ENCODE results near the gene UQCC2. TPM values are rescaled to one million over a fixed set of nuclear protein-coding genes. Genes with fewer than 3 reads are reported as not detected.

Gene UQCC2
- polyA plus RNA-seq, 1 of the 3 experiments (the other 2 are of a cell fraction) = 59.0 TPM

DNA sequence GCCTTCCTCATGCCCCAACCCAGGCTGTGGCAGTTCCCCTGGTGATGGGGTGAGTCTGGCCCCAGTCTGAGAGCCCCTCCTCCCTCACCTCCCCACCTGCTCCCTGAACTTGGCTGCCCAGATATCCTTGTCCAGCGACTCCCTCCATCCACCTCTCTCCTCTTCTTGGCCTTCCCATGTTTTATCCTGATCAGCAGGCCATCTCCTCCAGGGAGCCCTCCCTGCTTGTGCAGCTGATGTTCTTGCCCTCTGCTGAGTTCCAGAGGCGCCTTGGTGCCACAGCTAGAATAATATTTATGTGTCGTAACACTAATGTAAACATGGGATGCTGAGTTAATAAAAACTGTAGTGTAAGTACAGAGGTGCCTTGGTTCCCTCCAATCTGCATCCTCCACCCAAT, 45.6 kb upstream of the UQCC2 start (continued):
- no peak for TF ChIP-seq FOXJ3 (CRISPR knock-in tag; IDR thresholded peaks at IDR 0.05)
- no peak for TF ChIP-seq RFX5 (IDR thresholded peaks at IDR 0.05; ENCODE audit: low read length)
- TF ChIP-seq TCF12 (IDR thresholded peaks at IDR 0.05) = no peak

DNA sequence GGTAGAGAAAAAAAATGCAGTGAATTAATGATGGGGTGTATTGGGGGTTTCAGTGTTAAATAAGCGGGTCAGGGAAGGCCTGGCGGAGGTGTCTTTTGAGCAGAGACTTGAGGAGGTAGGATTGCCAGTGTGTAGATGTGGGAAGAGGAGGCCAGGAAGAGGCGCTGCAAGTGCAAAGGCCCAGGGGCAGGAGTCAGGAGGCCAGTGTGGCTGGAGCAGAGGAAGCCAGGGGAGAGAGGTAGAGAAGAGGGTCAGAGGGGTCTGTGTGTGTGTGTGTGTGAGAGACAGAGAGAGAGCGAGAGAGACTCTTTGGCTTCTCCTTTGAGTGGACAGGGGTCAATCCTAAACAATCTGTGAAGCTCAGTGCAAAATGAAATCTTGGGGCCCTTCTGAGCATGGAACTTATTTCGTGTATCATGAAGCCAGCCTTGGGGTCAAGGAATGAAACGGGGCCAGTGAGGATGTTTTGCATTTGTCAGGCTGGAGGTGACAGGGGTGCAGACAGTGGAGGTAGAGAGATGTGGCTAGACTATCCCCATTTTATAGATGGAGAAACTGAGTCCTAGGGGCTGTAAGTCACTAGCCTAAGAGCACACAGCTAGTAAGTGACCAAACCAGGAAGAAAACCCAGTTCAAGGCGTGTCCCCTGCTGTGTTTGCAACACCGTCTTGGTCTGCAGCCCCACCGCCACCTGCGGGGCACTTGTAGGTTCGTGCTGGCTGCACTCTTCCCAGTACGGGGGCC, 44.9 kb upstream of the UQCC2 start:
- no peak for DNase-seq
- Histone ChIP-seq H3K9me2 (no peaks in the 10 kb centered on the region), H3K4me2 (no peak overlapping the region), H3K36me3 (replicated peaks in 1 of 2; ENCODE audit: control insufficient read depth in 1 of 2, insufficient read depth in 2 of 2, low read length in 1 of 2) (no peaks in the 10 kb centered on the region), H3F3A (replicated peaks; ENCODE audit: insufficient read depth) (no peaks in the 10 kb centered on the region), H3K27me3 (ENCODE audit: insufficient read depth) (no peaks in the 10 kb centered on the region), H3K9me3 (no peaks in the 10 kb centered on the region), H2AFZ (ENCODE audit: low read depth) (no peak overlapping the region), H3K79me2 (ENCODE audit: insufficient read depth) (no peaks in the 10 kb centered on the region), H3K27ac (ENCODE audit: low read depth in 2 of 2, low read length in 1 of 2) (no peak overlapping the region), H3K9ac (no peak overlapping the region), H4K20me1 (ENCODE audit: insufficient read depth) (no peaks in the 10 kb centered on the region), H3K4me3 (ENCODE audit: low read depth in 2 of 2, low read length in 1 of 2) (no peak overlapping the region), H3K4me1 (ENCODE audit: control insufficient read depth in 1 of 2, insufficient read depth in 2 of 2, low read depth in 1 of 2, low read length in 1 of 2) (peaks cover 0 to 20% of the 10 kb centered on the region in 2 experiments; a peak in 1 of 4 replicates)
- ChIA-PET CTCF (interaction anchor here (2.0 to 5.2 kb wide), 2 partner anchors 12 to 15 kb away, joined by 10 to 39 read pairs; no protein-coding TSS in a partner anchor), POLR2A (no interaction called here)
- TF ChIP-seq YY1 (IDR thresholded peaks at IDR 0.05; ENCODE audit: low read depth) (no peak), GATA2 (CRISPR knock-in tag; IDR thresholded peaks at IDR 0.05) (no peak), EP300 (IDR thresholded peaks at IDR 0.05; ENCODE audit: borderline replicate concordance in 1 of 2, low read depth in 1 of 2, low read length in 1 of 2) (no peak), FOSL2 (IDR thresholded peaks at IDR 0.05; ENCODE audit: borderline replicate concordance, low read depth) (no peak), GABPA (IDR thresholded peaks at IDR 0.05; ENCODE audit: low read depth) (no peak), RFX5 (IDR thresholded peaks at IDR 0.05; ENCODE audit: low read length) (no peak), TAF1 (IDR thresholded peaks at IDR 0.05; ENCODE audit: borderline replicate concordance, low read depth, low read length) (no peak), RXRA (IDR thresholded peaks at IDR 0.05; ENCODE audit: borderline replicate concordance, low read depth) (no peak), TCF12 (IDR thresholded peaks at IDR 0.05) (no peak), MEF2A (IDR thresholded peaks at IDR 0.05; ENCODE audit: borderline replicate concordance, low read depth) (no peak), SIN3A (IDR thresholded peaks at IDR 0.05; ENCODE audit: borderline replicate concordance, low read depth, low read length) (no peak), POLR2AphosphoS5 (IDR thresholded peaks at IDR 0.05; ENCODE audit: low read depth, low read length) (no peak)
- TF ChIP-seq, protein P1, sequence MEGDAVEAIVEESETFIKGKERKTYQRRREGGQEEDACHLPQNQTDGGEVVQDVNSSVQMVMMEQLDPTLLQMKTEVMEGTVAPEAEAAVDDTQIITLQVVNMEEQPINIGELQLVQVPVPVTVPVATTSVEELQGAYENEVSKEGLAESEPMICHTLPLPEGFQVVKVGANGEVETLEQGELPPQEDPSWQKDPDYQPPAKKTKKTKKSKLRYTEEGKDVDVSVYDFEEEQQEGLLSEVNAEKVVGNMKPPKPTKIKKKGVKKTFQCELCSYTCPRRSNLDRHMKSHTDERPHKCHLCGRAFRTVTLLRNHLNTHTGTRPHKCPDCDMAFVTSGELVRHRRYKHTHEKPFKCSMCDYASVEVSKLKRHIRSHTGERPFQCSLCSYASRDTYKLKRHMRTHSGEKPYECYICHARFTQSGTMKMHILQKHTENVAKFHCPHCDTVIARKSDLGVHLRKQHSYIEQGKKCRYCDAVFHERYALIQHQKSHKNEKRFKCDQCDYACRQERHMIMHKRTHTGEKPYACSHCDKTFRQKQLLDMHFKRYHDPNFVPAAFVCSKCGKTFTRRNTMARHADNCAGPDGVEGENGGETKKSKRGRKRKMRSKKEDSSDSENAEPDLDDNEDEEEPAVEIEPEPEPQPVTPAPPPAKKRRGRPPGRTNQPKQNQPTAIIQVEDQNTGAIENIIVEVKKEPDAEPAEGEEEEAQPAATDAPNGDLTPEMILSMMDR (IDR thresholded peaks at IDR 0.05) = no peak
- TF ChIP-seq, protein P2, sequence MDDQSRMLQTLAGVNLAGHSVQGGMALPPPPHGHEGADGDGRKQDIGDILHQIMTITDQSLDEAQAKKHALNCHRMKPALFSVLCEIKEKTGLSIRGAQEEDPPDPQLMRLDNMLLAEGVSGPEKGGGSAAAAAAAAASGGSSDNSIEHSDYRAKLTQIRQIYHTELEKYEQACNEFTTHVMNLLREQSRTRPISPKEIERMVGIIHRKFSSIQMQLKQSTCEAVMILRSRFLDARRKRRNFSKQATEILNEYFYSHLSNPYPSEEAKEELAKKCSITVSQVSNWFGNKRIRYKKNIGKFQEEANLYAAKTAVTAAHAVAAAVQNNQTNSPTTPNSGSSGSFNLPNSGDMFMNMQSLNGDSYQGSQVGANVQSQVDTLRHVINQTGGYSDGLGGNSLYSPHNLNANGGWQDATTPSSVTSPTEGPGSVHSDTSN (IDR thresholded peaks at IDR 0.05) = no peak
- TF ChIP-seq, protein P3, sequence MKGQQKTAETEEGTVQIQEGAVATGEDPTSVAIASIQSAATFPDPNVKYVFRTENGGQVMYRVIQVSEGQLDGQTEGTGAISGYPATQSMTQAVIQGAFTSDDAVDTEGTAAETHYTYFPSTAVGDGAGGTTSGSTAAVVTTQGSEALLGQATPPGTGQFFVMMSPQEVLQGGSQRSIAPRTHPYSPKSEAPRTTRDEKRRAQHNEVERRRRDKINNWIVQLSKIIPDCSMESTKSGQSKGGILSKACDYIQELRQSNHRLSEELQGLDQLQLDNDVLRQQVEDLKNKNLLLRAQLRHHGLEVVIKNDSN (IDR thresholded peaks at IDR 0.05; ENCODE audit: borderline replicate concordance, low read depth) = no peak
- TF ChIP-seq, protein P4, sequence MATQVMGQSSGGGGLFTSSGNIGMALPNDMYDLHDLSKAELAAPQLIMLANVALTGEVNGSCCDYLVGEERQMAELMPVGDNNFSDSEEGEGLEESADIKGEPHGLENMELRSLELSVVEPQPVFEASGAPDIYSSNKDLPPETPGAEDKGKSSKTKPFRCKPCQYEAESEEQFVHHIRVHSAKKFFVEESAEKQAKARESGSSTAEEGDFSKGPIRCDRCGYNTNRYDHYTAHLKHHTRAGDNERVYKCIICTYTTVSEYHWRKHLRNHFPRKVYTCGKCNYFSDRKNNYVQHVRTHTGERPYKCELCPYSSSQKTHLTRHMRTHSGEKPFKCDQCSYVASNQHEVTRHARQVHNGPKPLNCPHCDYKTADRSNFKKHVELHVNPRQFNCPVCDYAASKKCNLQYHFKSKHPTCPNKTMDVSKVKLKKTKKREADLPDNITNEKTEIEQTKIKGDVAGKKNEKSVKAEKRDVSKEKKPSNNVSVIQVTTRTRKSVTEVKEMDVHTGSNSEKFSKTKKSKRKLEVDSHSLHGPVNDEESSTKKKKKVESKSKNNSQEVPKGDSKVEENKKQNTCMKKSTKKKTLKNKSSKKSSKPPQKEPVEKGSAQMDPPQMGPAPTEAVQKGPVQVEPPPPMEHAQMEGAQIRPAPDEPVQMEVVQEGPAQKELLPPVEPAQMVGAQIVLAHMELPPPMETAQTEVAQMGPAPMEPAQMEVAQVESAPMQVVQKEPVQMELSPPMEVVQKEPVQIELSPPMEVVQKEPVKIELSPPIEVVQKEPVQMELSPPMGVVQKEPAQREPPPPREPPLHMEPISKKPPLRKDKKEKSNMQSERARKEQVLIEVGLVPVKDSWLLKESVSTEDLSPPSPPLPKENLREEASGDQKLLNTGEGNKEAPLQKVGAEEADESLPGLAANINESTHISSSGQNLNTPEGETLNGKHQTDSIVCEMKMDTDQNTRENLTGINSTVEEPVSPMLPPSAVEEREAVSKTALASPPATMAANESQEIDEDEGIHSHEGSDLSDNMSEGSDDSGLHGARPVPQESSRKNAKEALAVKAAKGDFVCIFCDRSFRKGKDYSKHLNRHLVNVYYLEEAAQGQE (IDR thresholded peaks at IDR 0.05; ENCODE audit: low read depth, low read length) = no peak
- WGBS (ENCODE audit: low lambda C conversion rate) = 77% methylated on average over 12 of the region's 12 CpGs

Data from SK-N-SH (cell line).